GM12892 (cell line): ENCODE results near the gene VMP1.

ENCODE experiments used
- POLR2A ChIP-seq: IDR thresholded peaks from 2 replicates; pipeline ENCODE4 v1.6.1; 2011; ENCODE audit warnings: low read depth, low read length, control low read depth
- POLR2AphosphoS5 ChIP-seq: IDR thresholded peaks from 2 replicates; pipeline ENCODE4 v1.6.1; 2011; ENCODE audit warnings: low read depth, low read length, control low read depth
- TAF1 ChIP-seq: IDR thresholded peaks from 2 replicates; pipeline ENCODE4 v1.6.1; 2011; ENCODE audit warnings: low read depth, mild to moderate bottlenecking, control low read depth, low read length, borderline replicate concordance

GRCh38 chr17:59832883-59833379, 125.5 kb downstream of the VMP1 start:
- TF ChIP-seq POLR2A (no peak), TAF1 (no peak), POLR2AphosphoS5 (no peak)
